GM10266 (cell line): ENCODE data around the gene IGF2BP2.

Experiments
- DNase-seq: peaks from one replicate; pipeline ENCODE4 v3.0.0; 2012; ENCODE audit errors: extremely low spot score
- TF ChIP-seq, protein P1 (sequence below): IDR thresholded peaks from 2 replicates; pipeline ENCODE4 v1.5.1; 2012; ENCODE audit warnings: mild to moderate bottlenecking, low read depth; ENCODE audit not compliant: control insufficient read depth, insufficient read depth; ENCODE audit errors: missing control alignments

The IGF2BP2 gene

DNA sequence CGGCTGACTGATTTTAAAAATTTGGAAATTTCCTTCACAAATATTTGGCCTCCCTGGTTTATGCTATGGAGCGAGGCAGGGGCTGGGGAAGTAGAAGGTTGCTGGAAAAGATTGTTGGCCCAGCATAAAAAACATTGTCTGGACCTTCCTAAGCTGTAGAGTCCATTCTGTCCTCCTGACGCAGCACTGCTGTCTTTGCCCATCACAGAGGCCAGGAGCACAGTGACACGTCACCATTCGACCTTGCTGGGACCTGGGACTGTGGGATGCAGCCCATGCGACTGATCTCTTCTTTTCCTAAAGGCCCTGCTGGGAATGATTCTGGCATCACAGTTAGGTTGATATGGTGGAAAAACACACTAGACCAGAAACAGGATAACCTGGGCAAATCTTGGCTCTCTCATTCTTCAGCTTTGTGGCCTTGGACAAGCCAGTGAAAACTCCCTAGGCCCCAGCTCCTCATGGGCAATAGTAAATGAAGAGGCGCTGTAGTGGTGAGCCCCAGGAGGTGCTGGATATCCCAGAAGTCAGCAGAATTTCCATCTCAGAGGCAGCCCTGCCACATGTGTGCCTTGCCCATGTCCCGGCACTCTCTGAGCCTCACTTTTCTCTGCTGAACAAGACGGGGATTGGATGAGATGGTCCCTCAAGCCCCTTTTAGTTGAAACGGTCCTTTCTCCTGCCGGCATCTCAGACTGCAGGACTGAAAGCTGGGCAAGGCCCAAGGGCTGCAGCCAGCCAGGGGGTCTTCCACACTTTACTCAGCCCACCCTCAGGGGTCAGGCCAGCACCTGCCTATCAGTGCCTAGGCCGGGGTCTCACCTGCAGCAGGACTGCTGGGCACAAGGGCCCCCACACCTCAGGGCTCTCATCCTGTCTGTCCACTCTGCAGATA, 169.2 kb downstream of the IGF2BP2 start:
- TF ChIP-seq, protein P1, sequence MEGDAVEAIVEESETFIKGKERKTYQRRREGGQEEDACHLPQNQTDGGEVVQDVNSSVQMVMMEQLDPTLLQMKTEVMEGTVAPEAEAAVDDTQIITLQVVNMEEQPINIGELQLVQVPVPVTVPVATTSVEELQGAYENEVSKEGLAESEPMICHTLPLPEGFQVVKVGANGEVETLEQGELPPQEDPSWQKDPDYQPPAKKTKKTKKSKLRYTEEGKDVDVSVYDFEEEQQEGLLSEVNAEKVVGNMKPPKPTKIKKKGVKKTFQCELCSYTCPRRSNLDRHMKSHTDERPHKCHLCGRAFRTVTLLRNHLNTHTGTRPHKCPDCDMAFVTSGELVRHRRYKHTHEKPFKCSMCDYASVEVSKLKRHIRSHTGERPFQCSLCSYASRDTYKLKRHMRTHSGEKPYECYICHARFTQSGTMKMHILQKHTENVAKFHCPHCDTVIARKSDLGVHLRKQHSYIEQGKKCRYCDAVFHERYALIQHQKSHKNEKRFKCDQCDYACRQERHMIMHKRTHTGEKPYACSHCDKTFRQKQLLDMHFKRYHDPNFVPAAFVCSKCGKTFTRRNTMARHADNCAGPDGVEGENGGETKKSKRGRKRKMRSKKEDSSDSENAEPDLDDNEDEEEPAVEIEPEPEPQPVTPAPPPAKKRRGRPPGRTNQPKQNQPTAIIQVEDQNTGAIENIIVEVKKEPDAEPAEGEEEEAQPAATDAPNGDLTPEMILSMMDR, result no peak
- DNase-seq, result no peak

DNA sequence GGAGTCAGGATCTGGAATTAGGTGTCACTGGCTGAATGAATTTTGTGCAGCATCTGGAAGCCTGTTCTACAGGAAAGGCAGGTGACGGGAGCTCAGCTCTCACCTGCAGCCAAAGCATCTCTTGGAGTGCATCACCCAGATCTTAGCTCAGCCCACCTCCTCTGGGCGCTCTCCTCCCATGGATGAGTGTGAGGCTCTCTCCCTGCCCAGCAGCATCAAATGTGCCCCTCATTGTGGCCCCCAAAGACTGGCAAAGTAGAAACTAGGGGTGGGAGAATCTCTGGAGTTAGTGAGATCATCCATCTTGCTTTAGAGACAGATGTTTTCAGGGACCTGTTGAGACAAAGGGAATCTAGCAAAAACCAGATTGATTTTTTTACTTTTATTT, 170.1 kb downstream of the IGF2BP2 start:
- TF ChIP-seq, protein P1, result no peak
- DNase-seq, result no peak

DNA sequence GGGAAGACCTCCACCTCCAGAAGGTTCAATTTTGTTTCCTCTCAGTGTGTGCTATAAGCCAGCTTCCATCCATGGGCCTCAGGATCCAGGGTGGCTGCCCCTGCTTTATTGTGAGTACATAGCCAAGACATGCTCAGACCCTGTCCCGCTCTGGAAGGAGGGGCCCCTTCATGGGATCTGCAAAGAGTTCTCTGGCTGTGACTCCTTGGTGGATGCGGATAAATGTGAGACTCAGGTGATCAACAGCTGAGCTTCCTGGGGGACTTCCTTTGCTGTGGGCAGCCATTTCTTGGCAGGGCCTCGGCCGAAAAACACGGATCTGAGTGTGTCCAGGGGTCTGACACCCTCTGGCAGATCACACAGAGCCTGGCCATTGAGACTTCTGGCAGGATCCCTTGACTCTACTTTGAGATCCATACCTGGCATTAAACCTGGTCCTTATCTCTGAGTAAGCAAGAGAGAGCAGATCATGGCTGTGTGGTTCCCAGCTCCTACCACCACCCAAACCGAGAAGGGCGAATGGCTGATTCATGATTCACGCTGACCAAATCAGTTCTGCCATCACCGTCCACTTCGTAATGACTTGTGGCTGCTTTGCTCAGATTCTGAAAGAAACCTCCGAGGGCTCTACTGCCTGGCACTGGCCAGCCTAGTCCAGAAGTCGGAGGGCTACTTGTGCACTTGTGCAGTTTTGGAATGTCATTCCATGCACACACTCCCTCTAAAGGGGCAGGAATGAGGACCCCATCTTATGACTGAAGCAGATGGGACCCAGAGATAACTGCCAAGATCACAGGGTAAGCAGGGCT, 170.7 kb downstream of the IGF2BP2 start:
- DNase-seq, result no peak
- TF ChIP-seq, protein P1, result no peak

DNA sequence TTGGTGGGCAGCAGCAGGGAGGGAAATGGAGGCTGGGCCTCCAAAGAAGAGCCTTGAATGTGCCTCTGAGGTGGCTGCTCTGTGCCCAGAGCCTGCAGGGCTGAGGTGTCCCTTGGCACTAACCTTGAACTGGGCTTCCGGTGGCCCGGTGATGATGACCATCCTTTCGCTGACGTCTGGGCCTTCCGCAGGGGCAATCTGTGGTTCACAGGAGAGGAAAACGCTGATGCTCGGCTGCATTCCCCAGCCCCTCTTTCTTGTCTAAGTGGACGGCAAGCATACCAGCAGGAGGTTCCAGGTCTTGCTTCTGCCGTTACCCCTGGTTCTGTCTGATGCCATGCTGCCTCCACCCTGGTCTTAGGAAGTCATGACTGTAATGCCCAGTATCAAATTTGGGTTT, 172.9 kb downstream of the IGF2BP2 start:
- TF ChIP-seq, protein P1, result no peak
- DNase-seq, result no peak

DNA sequence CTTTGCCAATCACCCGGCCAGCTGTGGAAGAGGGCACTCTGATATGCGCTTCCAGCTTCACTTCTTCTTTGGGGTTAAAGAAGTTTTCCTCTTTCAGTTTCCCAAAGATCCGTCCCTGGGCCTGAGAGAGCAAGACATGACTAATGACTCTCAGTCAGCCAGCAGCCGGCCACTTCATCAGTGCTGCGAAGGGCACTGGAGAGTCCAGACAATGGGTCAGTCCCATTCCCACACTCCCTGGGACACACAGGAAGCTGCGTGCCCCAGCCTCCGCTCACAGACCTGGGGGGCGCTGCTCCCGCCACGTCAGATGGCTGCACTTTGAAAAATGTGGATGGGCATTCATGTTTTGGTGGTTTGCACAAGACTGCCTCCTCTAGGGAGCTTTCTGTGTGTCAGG, 175.4 kb downstream of the IGF2BP2 start:
- TF ChIP-seq, protein P1, result no peak
- DNase-seq, result no peak

DNA sequence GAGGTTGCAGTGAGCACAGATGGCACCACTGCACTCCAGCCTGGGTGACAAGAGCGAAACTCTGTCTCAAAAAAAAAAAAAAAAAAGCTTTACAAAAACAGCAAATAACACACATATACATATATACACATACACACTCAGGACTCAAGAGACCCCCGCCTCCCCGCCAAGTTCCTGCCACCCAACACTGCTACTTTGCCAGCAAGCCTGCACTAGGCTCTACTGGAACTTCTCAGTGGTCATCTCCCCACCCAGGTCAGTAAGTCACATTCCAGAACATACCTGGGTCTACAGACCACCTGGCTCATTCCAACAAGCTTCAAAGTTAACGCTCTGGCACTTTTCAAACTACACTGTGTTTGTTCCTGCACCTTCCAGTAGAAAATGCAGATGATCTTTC, 176.4 kb downstream of the IGF2BP2 start:
- TF ChIP-seq, protein P1, result no peak
- no peak for DNase-seq

DNA sequence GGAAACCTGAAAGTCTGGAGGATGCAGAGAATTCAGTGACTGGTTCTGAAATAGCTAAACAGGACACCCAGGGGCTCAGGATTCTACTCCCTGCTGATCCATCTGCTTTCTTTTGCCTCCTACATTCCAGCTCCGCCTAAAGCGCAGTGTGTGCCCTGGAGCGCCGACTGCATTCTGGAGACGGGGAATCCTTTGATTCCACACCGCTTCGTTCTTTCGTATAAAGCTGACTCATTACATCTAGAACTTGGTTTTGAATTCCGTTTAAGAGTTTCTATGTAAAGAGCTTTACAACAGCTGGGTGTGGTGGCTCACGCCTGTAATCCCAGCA, 177.0 kb downstream of the IGF2BP2 start:
- no peak for DNase-seq
- TF ChIP-seq, protein P1, result no peak
